ENCODE measurements around the gene CLIC2. TPM values are rescaled to one million over a fixed set of nuclear protein-coding genes. Genes with fewer than 3 reads are reported as not detected.

Gene CLIC2
- total RNA-seq, 1 experiment from 2014 or later = 0.08 TPM

DNA sequence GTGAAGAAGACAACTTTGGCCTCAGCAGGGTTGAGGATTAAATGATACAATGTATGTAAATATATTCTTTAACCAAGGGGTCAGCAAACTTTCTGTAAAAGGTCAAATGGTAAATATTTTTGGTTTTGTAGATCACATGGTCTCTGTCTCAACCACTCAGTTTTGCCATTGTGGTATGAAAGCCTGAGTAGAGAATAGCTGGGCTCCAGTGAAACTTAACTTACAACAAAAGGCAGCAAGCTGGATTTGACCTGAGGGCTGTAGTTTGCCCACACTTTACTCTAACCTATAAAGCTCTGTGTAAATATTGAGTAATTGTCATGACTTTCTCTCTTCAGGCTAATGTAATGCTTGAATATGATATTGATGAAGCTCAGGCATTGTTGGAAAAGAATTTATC is 98.5 kb downstream of the CLIC2 start:
- H3K4me1 ChIP-seq (replicated peaks) = no peaks in the 10 kb centered on the region
- no peak for DNase-seq (ENCODE audit: low read depth in 1 of 2, low spot score in 2 of 2)
- no peaks in the 10 kb centered on the region for H3K9me3 ChIP-seq (replicated peaks)
- no peaks in the 10 kb centered on the region for H3K27me3 ChIP-seq (replicated peaks)
- peaks cover 40% of the 10 kb centered on the region for H3K36me3 ChIP-seq
- H3K4me3 ChIP-seq = no peak overlapping the region
- H3K27ac ChIP-seq = no peak overlapping the region

DNA sequence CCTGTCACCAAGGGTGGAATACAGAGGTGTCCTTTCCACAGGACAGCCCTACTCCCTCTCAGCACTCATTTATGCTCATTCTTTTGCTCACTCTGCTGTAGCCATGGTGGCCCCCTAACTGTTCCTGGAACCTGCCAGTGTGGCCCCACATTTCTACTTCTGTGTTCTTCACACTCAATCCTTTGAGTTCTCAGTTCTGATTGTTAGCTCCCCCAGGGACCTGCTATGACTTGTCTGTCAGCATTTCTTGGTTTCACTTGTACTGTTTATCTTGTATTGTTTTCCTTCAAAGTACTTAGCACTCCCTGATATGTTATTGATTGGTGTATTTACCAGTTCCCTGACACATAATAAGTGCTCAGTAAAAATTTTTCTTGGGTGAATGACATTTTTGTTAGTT is 103.3 kb downstream of the CLIC2 start:
- Histone ChIP-seq H3K9me3 (replicated peaks) (no peaks in the 10 kb centered on the region), H3K4me3 (no peak overlapping the region), H3K27ac (no peak overlapping the region), H3K27me3 (replicated peaks) (no peaks in the 10 kb centered on the region), H3K4me1 (replicated peaks) (no peaks in the 10 kb centered on the region), H3K36me3 (peaks cover 42% of the 10 kb centered on the region)
- DNase-seq (ENCODE audit: low read depth in 1 of 2, low spot score in 2 of 2) = no peak

Other genes with a start within 250 kb of the CLIC2 start
- gene VBP1, start 118.2 kb downstream of the CLIC2 start, total RNA-seq (2014; rRNA removed; shearing (Covaris generic)) = 157 and 172 TPM in 2 replicates
- gene RAB39B, start 70.1 kb downstream of the CLIC2 start, total RNA-seq (2014; rRNA removed; shearing (Covaris generic)) = not detected in 2 replicates
- not detected in 2 replicates for gene F8A2, start 47.5 kb upstream of the CLIC2 start, total RNA-seq (2014; rRNA removed; shearing (Covaris generic))
- 5.6 and 6.7 TPM in 2 replicates for gene F8A3, start 124.0 kb upstream of the CLIC2 start, total RNA-seq (2014; rRNA removed; shearing (Covaris generic))